ENCODE data around the gene PATL2.

Gene PATL2

GRCh38 chr15:44663410-44664308, 47.5 kb downstream of the PATL2 start, which contains the start of gene SPG11:
Gene SPG11 (minus strand): TSS chr15:44663662. CDS start chr15:44663647, 15 bp downstream.
- Histone ChIP-seq H3K27ac (ENCODE audit: low read depth, low read length, severe bottlenecking) (peak within 1 kb of the TSS; percentile 86), H3K4me3 (ENCODE audit: extremely low read depth, insufficient read depth, low read length, poor library complexity, severe bottlenecking) (peak within 1 kb of the TSS; percentile 82), H3K9me3 (ENCODE audit: control insufficient read depth, low read length) (no peaks in the 10 kb centered on the region), H3K4me1 (ENCODE audit: control insufficient read depth, insufficient read depth, low read length, poor library complexity, severe bottlenecking) (peaks cover 4% of the 10 kb centered on the region), H3K36me3 (ENCODE audit: control insufficient read depth, insufficient read depth, low read length) (peaks cover 18% of the 10 kb centered on the region)
- 5 to 16% methylated on average over 40 to 50 of the region's 53 CpGs for WGBS, 2 experiments (ENCODE audit: insufficient coverage in 2 of 2)

GRCh38 chr15:44662478-44663409, 48.4 kb downstream of the PATL2 start:
- no peaks in the 10 kb centered on the region for H3K9me3 ChIP-seq (ENCODE audit: control insufficient read depth, low read length)
- peak overlapping the region; percentile 86 for H3K27ac ChIP-seq (ENCODE audit: low read depth, low read length, severe bottlenecking)
- peaks cover 4% of the 10 kb centered on the region for H3K4me1 ChIP-seq (ENCODE audit: control insufficient read depth, insufficient read depth, low read length, poor library complexity, severe bottlenecking)
- WGBS, 2 experiments (ENCODE audit: insufficient coverage in 2 of 2): 3 to 26% methylated on average over 18 to 23 of the region's 34 CpGs
- H3K4me3 ChIP-seq (ENCODE audit: extremely low read depth, insufficient read depth, low read length, poor library complexity, severe bottlenecking): peak overlapping the region; percentile 82
- peaks cover 23% of the 10 kb centered on the region for H3K36me3 ChIP-seq (ENCODE audit: control insufficient read depth, insufficient read depth, low read length)

GRCh38 chr15:44661576-44661975, 49.5 kb downstream of the PATL2 start:
- H3K9me3 ChIP-seq (ENCODE audit: control insufficient read depth, low read length): no peaks in the 10 kb centered on the region
- H3K27ac ChIP-seq (ENCODE audit: low read depth, low read length, severe bottlenecking): no peak overlapping the region
- H3K4me3 ChIP-seq (ENCODE audit: extremely low read depth, insufficient read depth, low read length, poor library complexity, severe bottlenecking): no peak overlapping the region
- H3K4me1 ChIP-seq (ENCODE audit: control insufficient read depth, insufficient read depth, low read length, poor library complexity, severe bottlenecking): peaks cover 4% of the 10 kb centered on the region
- peaks cover 30% of the 10 kb centered on the region for H3K36me3 ChIP-seq (ENCODE audit: control insufficient read depth, insufficient read depth, low read length)

- Histone ChIP-seq H3K36me3 (ENCODE audit: control insufficient read depth, insufficient read depth, low read length) (peaks cover 54% of the 10 kb centered on the region), H3K9me3 (ENCODE audit: control insufficient read depth, low read length) (no peaks in the 10 kb centered on the region), H3K4me3 (ENCODE audit: extremely low read depth, insufficient read depth, low read length, poor library complexity, severe bottlenecking) (no peak overlapping the region), H3K4me1 (ENCODE audit: control insufficient read depth, insufficient read depth, low read length, poor library complexity, severe bottlenecking) (peaks cover 4% of the 10 kb centered on the region), H3K27ac (ENCODE audit: low read depth, low read length, severe bottlenecking) (no peak overlapping the region)
- 100% methylated on average over 2 of the region's 3 CpGs; no CpG with 5 or more reads in 1 of the 2 experiments for WGBS, 2 experiments (ENCODE audit: insufficient coverage in 2 of 2)
Observed at GRCh38 chr15:44659056-44659455, 52.1 kb downstream of the PATL2 start.

GRCh38 chr15:44657378-44657777, 53.7 kb downstream of the PATL2 start:
- Histone ChIP-seq H3K4me1 (ENCODE audit: control insufficient read depth, insufficient read depth, low read length, poor library complexity, severe bottlenecking) (peaks cover 4% of the 10 kb centered on the region), H3K27ac (ENCODE audit: low read depth, low read length, severe bottlenecking) (no peak overlapping the region), H3K36me3 (ENCODE audit: control insufficient read depth, insufficient read depth, low read length) (peaks cover 68% of the 10 kb centered on the region)

GRCh38 chr15:44656913-44657312, 54.2 kb downstream of the PATL2 start:
- 100% methylated on average over 1 of the region's 3 CpGs; no CpG with 5 or more reads in 1 of the 2 experiments for WGBS, 2 experiments (ENCODE audit: insufficient coverage in 2 of 2)
- Histone ChIP-seq H3K27ac (ENCODE audit: low read depth, low read length, severe bottlenecking) (no peak overlapping the region), H3K4me1 (ENCODE audit: control insufficient read depth, insufficient read depth, low read length, poor library complexity, severe bottlenecking) (peaks cover 2% of the 10 kb centered on the region), H3K9me3 (ENCODE audit: control insufficient read depth, low read length) (no peaks in the 10 kb centered on the region), H3K36me3 (ENCODE audit: control insufficient read depth, insufficient read depth, low read length) (peaks cover 71% of the 10 kb centered on the region), H3K4me3 (ENCODE audit: extremely low read depth, insufficient read depth, low read length, poor library complexity, severe bottlenecking) (no peak overlapping the region)

More at GRCh38 chr15:44657378-44657777, 53.7 kb downstream of the PATL2 start:
- no peaks in the 10 kb centered on the region for H3K9me3 ChIP-seq (ENCODE audit: control insufficient read depth, low read length)
- H3K4me3 ChIP-seq (ENCODE audit: extremely low read depth, insufficient read depth, low read length, poor library complexity, severe bottlenecking): no peak overlapping the region

- WGBS, 2 experiments (ENCODE audit: insufficient coverage in 2 of 2): 100% methylated on average over 1 of the region's 1 CpG
- Histone ChIP-seq H3K36me3 (ENCODE audit: control insufficient read depth, insufficient read depth, low read length) (peaks cover 76% of the 10 kb centered on the region), H3K27ac (ENCODE audit: low read depth, low read length, severe bottlenecking) (no peak overlapping the region)
Observed at GRCh38 chr15:44656298-44656697, 54.8 kb downstream of the PATL2 start.

GRCh38 chr15:44654858-44655257, 56.3 kb downstream of the PATL2 start:
- Histone ChIP-seq H3K4me1 (ENCODE audit: control insufficient read depth, insufficient read depth, low read length, poor library complexity, severe bottlenecking) (no peaks in the 10 kb centered on the region), H3K27ac (ENCODE audit: low read depth, low read length, severe bottlenecking) (no peak overlapping the region), H3K4me3 (ENCODE audit: extremely low read depth, insufficient read depth, low read length, poor library complexity, severe bottlenecking) (no peak overlapping the region), H3K9me3 (ENCODE audit: control insufficient read depth, low read length) (no peaks in the 10 kb centered on the region), H3K36me3 (ENCODE audit: control insufficient read depth, insufficient read depth, low read length) (peaks cover 81% of the 10 kb centered on the region)
- WGBS, 2 experiments (ENCODE audit: insufficient coverage in 2 of 2): 95 to 100% methylated on average over 3 to 4 of the region's 6 CpGs

More at GRCh38 chr15:44656298-44656697, 54.8 kb downstream of the PATL2 start:
- Histone ChIP-seq H3K4me1 (ENCODE audit: control insufficient read depth, insufficient read depth, low read length, poor library complexity, severe bottlenecking) (no peaks in the 10 kb centered on the region), H3K9me3 (ENCODE audit: control insufficient read depth, low read length) (no peaks in the 10 kb centered on the region), H3K4me3 (ENCODE audit: extremely low read depth, insufficient read depth, low read length, poor library complexity, severe bottlenecking) (no peak overlapping the region)

GRCh38 chr15:44647637-44648036, 63.5 kb downstream of the PATL2 start:
- H3K36me3 ChIP-seq (ENCODE audit: control insufficient read depth, insufficient read depth, low read length): peaks cover 72% of the 10 kb centered on the region
- H3K9me3 ChIP-seq (ENCODE audit: control insufficient read depth, low read length): peaks cover 6% of the 10 kb centered on the region
- H3K4me3 ChIP-seq (ENCODE audit: extremely low read depth, insufficient read depth, low read length, poor library complexity, severe bottlenecking): no peak overlapping the region
- no peak overlapping the region for H3K27ac ChIP-seq (ENCODE audit: low read depth, low read length, severe bottlenecking)
- no peaks in the 10 kb centered on the region for H3K4me1 ChIP-seq (ENCODE audit: control insufficient read depth, insufficient read depth, low read length, poor library complexity, severe bottlenecking)

GRCh38 chr15:44647036-44647435, 64.1 kb downstream of the PATL2 start:
- Histone ChIP-seq H3K4me3 (ENCODE audit: extremely low read depth, insufficient read depth, low read length, poor library complexity, severe bottlenecking) (no peak overlapping the region), H3K9me3 (ENCODE audit: control insufficient read depth, low read length) (peaks cover 6% of the 10 kb centered on the region), H3K36me3 (ENCODE audit: control insufficient read depth, insufficient read depth, low read length) (peaks cover 66% of the 10 kb centered on the region), H3K27ac (ENCODE audit: low read depth, low read length, severe bottlenecking) (no peak overlapping the region), H3K4me1 (ENCODE audit: control insufficient read depth, insufficient read depth, low read length, poor library complexity, severe bottlenecking) (no peaks in the 10 kb centered on the region)
- WGBS, 2 experiments (ENCODE audit: insufficient coverage in 2 of 2): no CpG with 5 or more reads among the region's 1 CpG
